Measurements from ENCODE around the gene GAPT. TPM values are rescaled to one million over a fixed set of nuclear protein-coding genes. Genes with fewer than 3 reads are reported as not detected.

The GAPT gene
- total RNA-seq, 1 experiment from 2014 or later: not detected

- TF ChIP-seq, protein P1, sequence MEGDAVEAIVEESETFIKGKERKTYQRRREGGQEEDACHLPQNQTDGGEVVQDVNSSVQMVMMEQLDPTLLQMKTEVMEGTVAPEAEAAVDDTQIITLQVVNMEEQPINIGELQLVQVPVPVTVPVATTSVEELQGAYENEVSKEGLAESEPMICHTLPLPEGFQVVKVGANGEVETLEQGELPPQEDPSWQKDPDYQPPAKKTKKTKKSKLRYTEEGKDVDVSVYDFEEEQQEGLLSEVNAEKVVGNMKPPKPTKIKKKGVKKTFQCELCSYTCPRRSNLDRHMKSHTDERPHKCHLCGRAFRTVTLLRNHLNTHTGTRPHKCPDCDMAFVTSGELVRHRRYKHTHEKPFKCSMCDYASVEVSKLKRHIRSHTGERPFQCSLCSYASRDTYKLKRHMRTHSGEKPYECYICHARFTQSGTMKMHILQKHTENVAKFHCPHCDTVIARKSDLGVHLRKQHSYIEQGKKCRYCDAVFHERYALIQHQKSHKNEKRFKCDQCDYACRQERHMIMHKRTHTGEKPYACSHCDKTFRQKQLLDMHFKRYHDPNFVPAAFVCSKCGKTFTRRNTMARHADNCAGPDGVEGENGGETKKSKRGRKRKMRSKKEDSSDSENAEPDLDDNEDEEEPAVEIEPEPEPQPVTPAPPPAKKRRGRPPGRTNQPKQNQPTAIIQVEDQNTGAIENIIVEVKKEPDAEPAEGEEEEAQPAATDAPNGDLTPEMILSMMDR (conservative IDR thresholded peaks at IDR 0.05; ENCODE audit: low read depth, low read length): no peak
- no peak for TF ChIP-seq EZH2 (IDR thresholded peaks at IDR 0.05; ENCODE audit: borderline replicate concordance, low read depth, low read length, poor library complexity, severe bottlenecking)
- no peak overlapping the region for H3K27ac ChIP-seq (ENCODE audit: low read depth, low read length, poor library complexity, severe bottlenecking)
- ChIA-PET POLR2A (ENCODE audit: low non-redundant PET) (no interaction called here), CTCF (no interaction called here)
- intact Hi-C loops (cut with micrococcal nuclease; ENCODE audit: unreplicated experiment): no loop called here
- DNase-seq (ENCODE audit: low spot score): no peak
- no peaks in the 10 kb centered on the region for H3K27me3 ChIP-seq (replicated peaks; ENCODE audit: insufficient read depth, low read depth, low read length, poor library complexity)
- no TSS peak for BruUV-seq (replicated peaks)
- H3K36me3 ChIP-seq (ENCODE audit: insufficient read depth, low read length, poor library complexity, severe bottlenecking): no peaks in the 10 kb centered on the region
- H3K4me1 ChIP-seq (ENCODE audit: insufficient read depth, low read length, poor library complexity, severe bottlenecking): no peaks in the 10 kb centered on the region
- H3K4me3 ChIP-seq (ENCODE audit: low read depth, low read length, poor library complexity, severe bottlenecking): no peak overlapping the region
- no peaks in the 10 kb centered on the region for H3K9me3 ChIP-seq (ENCODE audit: low read depth, low read length, poor library complexity, severe bottlenecking)
Measured at GRCh38 chr5:58544926-58545325, 53.7 kb downstream of the GAPT start.

DNA sequence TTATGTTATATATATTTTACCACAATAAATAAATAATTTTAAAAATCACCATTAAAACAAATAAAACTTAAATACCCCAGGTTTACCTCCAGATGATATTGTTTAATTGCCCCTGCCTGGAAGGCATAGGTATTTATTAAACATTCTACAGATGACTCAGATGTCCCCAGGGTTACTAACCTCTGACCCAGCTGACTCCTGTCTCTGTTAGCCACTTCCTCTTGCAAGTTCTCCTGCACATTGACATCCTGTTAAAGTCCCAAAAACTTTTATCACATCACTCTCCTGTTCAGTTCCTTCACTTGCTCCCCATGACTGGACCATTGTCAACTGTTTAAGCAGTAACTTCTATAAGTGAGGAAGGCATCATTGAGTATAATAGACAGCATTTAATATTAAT, 54.7 kb downstream of the GAPT start:
- no peak for DNase-seq (ENCODE audit: low spot score)
- Histone ChIP-seq H3K36me3 (ENCODE audit: insufficient read depth, low read length, poor library complexity, severe bottlenecking) (no peaks in the 10 kb centered on the region), H3K4me1 (ENCODE audit: insufficient read depth, low read length, poor library complexity, severe bottlenecking) (no peaks in the 10 kb centered on the region), H3K27me3 (replicated peaks; ENCODE audit: insufficient read depth, low read depth, low read length, poor library complexity) (no peaks in the 10 kb centered on the region), H3K27ac (ENCODE audit: low read depth, low read length, poor library complexity, severe bottlenecking) (no peak overlapping the region), H3K4me3 (ENCODE audit: low read depth, low read length, poor library complexity, severe bottlenecking) (no peak overlapping the region), H3K9me3 (ENCODE audit: low read depth, low read length, poor library complexity, severe bottlenecking) (no peaks in the 10 kb centered on the region)
- POLR2A ChIA-PET (ENCODE audit: low non-redundant PET): no interaction called here
- TF ChIP-seq EZH2 (IDR thresholded peaks at IDR 0.05; ENCODE audit: borderline replicate concordance, low read depth, low read length, poor library complexity, severe bottlenecking): no peak
- TF ChIP-seq, protein P1 (conservative IDR thresholded peaks at IDR 0.05; ENCODE audit: low read depth, low read length): no peak
- no TSS peak for BruUV-seq (replicated peaks)
- CTCF ChIA-PET: no interaction called here
- intact Hi-C loops (cut with micrococcal nuclease; ENCODE audit: unreplicated experiment): no loop called here

Small RNAs within 50 kb of the gene (microRNA-seq; reads per million reads assigned to microRNA genes)
- not detected for gene MIR548AE2

Other genes starting within 250 kb of the GAPT start
- 4.2 TPM in 2 replicates for gene PLK2, start 31.3 kb upstream of the GAPT start, total RNA-seq (2021)
- gene RAB3C, start 91.6 kb downstream of the GAPT start, total RNA-seq (2021): 0.07 and 0.64 TPM in 2 replicates

All from A673 (cell line).